Epidermal melanocyte (primary cell): ENCODE data around the gene COPS7B.
"Not testable (repeated sequence)": the region's sequence is repeated elsewhere in the genome, so short reads cannot be mapped to it uniquely, and the experiment has no call there.

Source experiments
- DNase-seq: peaks from one replicate; pipeline ENCODE4 v3.0.0; 2011; ENCODE audit warnings: low spot score; ENCODE audit not compliant: insufficient read length

COPS7B gene

GRCh38 chr2:231786177-231786916, at the start of gene COPS7B:
TSS of gene COPS7B (plus strand) at chr2:231786445. CDS start at chr2:231788571, 2,126 bp downstream.
- DNase-seq = peak; percentile 50

GRCh38 chr2:231737761-231738160, 48.5 kb upstream of the COPS7B start:
- DNase-seq = no peak

- peak; percentile 72 for DNase-seq
Measured at GRCh38 chr2:231743376-231744116, 42.7 kb upstream of the COPS7B start.

- DNase-seq = no peak
Measured at GRCh38 chr2:231745303-231746038, 40.8 kb upstream of the COPS7B start.

- DNase-seq = not testable (repeated sequence)
Measured at GRCh38 chr2:231748153-231748896, 37.9 kb upstream of the COPS7B start.

GRCh38 chr2:231749016-231749415, 37.2 kb upstream of the COPS7B start:
- not testable (repeated sequence) for DNase-seq

- no peak for DNase-seq
Measured at GRCh38 chr2:231751042-231751815, 35.0 kb upstream of the COPS7B start.

- no peak for DNase-seq
Measured at GRCh38 chr2:231752061-231752460, 34.2 kb upstream of the COPS7B start.

- DNase-seq = no peak
Measured at GRCh38 chr2:231761735-231762134, 24.5 kb upstream of the COPS7B start.

GRCh38 chr2:231764124-231764523, 22.1 kb upstream of the COPS7B start:
- DNase-seq = no peak

- no peak for DNase-seq
Measured at GRCh38 chr2:231764760-231765159, 21.5 kb upstream of the COPS7B start.

- no peak for DNase-seq
Measured at GRCh38 chr2:231765496-231765929, 20.7 kb upstream of the COPS7B start.

- DNase-seq = no peak
Measured at GRCh38 chr2:231769170-231770136, 16.8 kb upstream of the COPS7B start.

- DNase-seq = no peak
Measured at GRCh38 chr2:231780123-231780908, 5.9 kb upstream of the COPS7B start.

GRCh38 chr2:231780909-231781797, 5.1 kb upstream of the COPS7B start, which contains the start of gene PDE6D:
TSS of gene PDE6D (minus strand) at chr2:231781282. CDS start at chr2:231781114, 168 bp downstream.
- DNase-seq = peak; percentile 99

GRCh38 chr2:231781798-231782726, 4.2 kb upstream of the COPS7B start:
- DNase-seq = no peak
